HG03439 (cell line): ENCODE measurements around the gene HSF2.
A peak's percentile ranks its signal among the peaks of the same experiment; 100 is the strongest.

Experiments
- ATAC-seq: cut with Tn5 transposase; IDR thresholded peaks from one replicate; pipeline ENCODE4 v1.9.1; 2021; ENCODE audit warnings: mild to moderate bottlenecking, moderate library complexity; ENCODE audit not compliant: unreplicated experiment

HSF2 gene

GRCh38 chr6:122399348-122400120 lies at the start of gene HSF2:
Gene HSF2, plus strand, starts transcription at chr6:122399652. Its CDS starts 86 bp downstream, at chr6:122399738.
- ATAC-seq = peak; percentile 99

- no peak for ATAC-seq
Observed at GRCh38 chr6:122352981-122353664, 46.3 kb upstream of the HSF2 start.

- ATAC-seq = no peak
Observed at GRCh38 chr6:122360809-122361208, 38.6 kb upstream of the HSF2 start.

GRCh38 chr6:122361314-122361979 lies 38.0 kb upstream of the HSF2 start:
- no peak for ATAC-seq

- ATAC-seq = no peak
Observed at GRCh38 chr6:122363769-122364483, 35.5 kb upstream of the HSF2 start.

- ATAC-seq = no peak
Observed at GRCh38 chr6:122365775-122366403, 33.6 kb upstream of the HSF2 start.

- no peak for ATAC-seq
Observed at GRCh38 chr6:122367171-122367570, 32.3 kb upstream of the HSF2 start.

- ATAC-seq = no peak
Observed at GRCh38 chr6:122369536-122369935, 29.9 kb upstream of the HSF2 start.

GRCh38 chr6:122372647-122373046 lies 26.8 kb upstream of the HSF2 start:
- ATAC-seq = no peak

- no peak for ATAC-seq
Observed at GRCh38 chr6:122374307-122374706, 25.1 kb upstream of the HSF2 start.

GRCh38 chr6:122376246-122376645 lies 23.2 kb upstream of the HSF2 start:
- ATAC-seq = no peak

- ATAC-seq = peak; percentile 99
Observed at GRCh38 chr6:122381494-122382265, 17.8 kb upstream of the HSF2 start.

- ATAC-seq = no peak
Observed at GRCh38 chr6:122385857-122386612, 13.4 kb upstream of the HSF2 start.

GRCh38 chr6:122388945-122389344 lies 10.5 kb upstream of the HSF2 start:
- no peak for ATAC-seq

GRCh38 chr6:122389704-122390372 lies 9.6 kb upstream of the HSF2 start:
- ATAC-seq = no peak

GRCh38 chr6:122392564-122393350 lies 6.7 kb upstream of the HSF2 start:
- ATAC-seq = no peak

- no peak for ATAC-seq
Observed at GRCh38 chr6:122393351-122393896, 6.0 kb upstream of the HSF2 start.

- ATAC-seq = no peak
Observed at GRCh38 chr6:122394016-122394415, 5.4 kb upstream of the HSF2 start.
